AG08395 (cell line): ENCODE results near the gene SLC2A9.

Source experiments
- DNase-seq: peaks from one replicate; pipeline ENCODE4 v3.0.0; 2012; ENCODE audit warnings: mixed read lengths, low spot score

SLC2A9 gene

GRCh38 chr4:10045481-10045880 lies 24.2 kb upstream of the SLC2A9 start:
- DNase-seq, result peak; percentile 50

GRCh38 chr4:10041036-10041435 lies 19.7 kb upstream of the SLC2A9 start:
- DNase-seq, result no peak

GRCh38 chr4:10040049-10040892 lies 19.0 kb upstream of the SLC2A9 start:
- DNase-seq, result no peak

- DNase-seq, result no peak
These were observed 15.6 kb upstream of the SLC2A9 start for GRCh38 chr4:10036807-10037342.

- DNase-seq, result no peak
These were observed 13.8 kb upstream of the SLC2A9 start for GRCh38 chr4:10035130-10035529.

GRCh38 chr4:10034612-10035104 lies 13.4 kb upstream of the SLC2A9 start:
- no peak for DNase-seq

GRCh38 chr4:10034136-10034535 lies 12.8 kb upstream of the SLC2A9 start:
- DNase-seq, result no peak

- peak; percentile 69 for DNase-seq
These were observed 12.0 kb upstream of the SLC2A9 start for GRCh38 chr4:10033191-10033881.

- DNase-seq, result peak; percentile 76
These were observed 11.3 kb upstream of the SLC2A9 start for GRCh38 chr4:10032625-10033024.

GRCh38 chr4:10031668-10032590 lies 10.6 kb upstream of the SLC2A9 start:
- DNase-seq, result no peak

- no peak for DNase-seq
These were observed 9.8 kb upstream of the SLC2A9 start for GRCh38 chr4:10030972-10031667.

GRCh38 chr4:10029403-10029802 lies 8.1 kb upstream of the SLC2A9 start:
- DNase-seq, result no peak

GRCh38 chr4:10028910-10029309 lies 7.6 kb upstream of the SLC2A9 start:
- DNase-seq, result peak; percentile 22

- no peak for DNase-seq
These were observed 5.2 kb upstream of the SLC2A9 start for GRCh38 chr4:10026485-10026884.

- DNase-seq, result no peak
These were observed 4.0 kb upstream of the SLC2A9 start for GRCh38 chr4:10025230-10025806.

GRCh38 chr4:10024303-10024702 lies 3.0 kb upstream of the SLC2A9 start:
- no peak for DNase-seq

- no peak for DNase-seq
These were observed 2.5 kb upstream of the SLC2A9 start for GRCh38 chr4:10023806-10024205.

GRCh38 chr4:10023050-10023419 lies 1.7 kb upstream of the SLC2A9 start:
- DNase-seq, result no peak

- DNase-seq, result no peak
These were observed 1.2 kb upstream of the SLC2A9 start for GRCh38 chr4:10022346-10023049.

- no peak for DNase-seq
These were observed 341 bp upstream of the SLC2A9 start for GRCh38 chr4:10021653-10022023.
